GM21723 (cell line): ENCODE data around the gene FAM237A.
A peak's percentile ranks its signal among the peaks of the same experiment; 100 is the strongest.

Source experiments
- ATAC-seq: cut with Tn5 transposase; IDR thresholded peaks from one replicate; pipeline ENCODE4 v1.9.1; 2021; ENCODE audit warnings: mild to moderate bottlenecking, moderate library complexity; ENCODE audit not compliant: unreplicated experiment

Gene FAM237A

DNA sequence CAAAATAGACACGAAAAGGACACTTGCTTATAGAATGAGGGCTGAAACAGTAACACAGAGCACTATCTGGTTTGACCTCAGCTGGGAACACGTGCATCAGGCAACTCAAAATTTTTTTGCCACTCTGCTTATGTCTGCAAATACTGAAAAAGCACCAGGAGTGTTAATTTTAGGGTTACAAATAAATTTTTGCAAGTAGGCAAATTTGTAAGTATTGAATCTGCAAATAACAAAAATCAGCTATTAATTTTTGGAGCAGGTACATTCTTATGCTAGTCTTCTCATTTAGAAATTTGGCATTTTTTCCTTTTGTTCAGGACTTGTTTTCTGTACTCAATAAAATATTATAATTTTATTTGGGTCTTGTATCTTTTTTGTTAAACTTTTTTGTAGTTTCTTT, 46.2 kb downstream of the FAM237A start:
- no peak for ATAC-seq

GRCh38 chr2:206688990-206689389, 46.7 kb downstream of the FAM237A start:
- ATAC-seq, result no peak

GRCh38 chr2:206692971-206693370, 50.7 kb downstream of the FAM237A start:
- no peak for ATAC-seq

DNA sequence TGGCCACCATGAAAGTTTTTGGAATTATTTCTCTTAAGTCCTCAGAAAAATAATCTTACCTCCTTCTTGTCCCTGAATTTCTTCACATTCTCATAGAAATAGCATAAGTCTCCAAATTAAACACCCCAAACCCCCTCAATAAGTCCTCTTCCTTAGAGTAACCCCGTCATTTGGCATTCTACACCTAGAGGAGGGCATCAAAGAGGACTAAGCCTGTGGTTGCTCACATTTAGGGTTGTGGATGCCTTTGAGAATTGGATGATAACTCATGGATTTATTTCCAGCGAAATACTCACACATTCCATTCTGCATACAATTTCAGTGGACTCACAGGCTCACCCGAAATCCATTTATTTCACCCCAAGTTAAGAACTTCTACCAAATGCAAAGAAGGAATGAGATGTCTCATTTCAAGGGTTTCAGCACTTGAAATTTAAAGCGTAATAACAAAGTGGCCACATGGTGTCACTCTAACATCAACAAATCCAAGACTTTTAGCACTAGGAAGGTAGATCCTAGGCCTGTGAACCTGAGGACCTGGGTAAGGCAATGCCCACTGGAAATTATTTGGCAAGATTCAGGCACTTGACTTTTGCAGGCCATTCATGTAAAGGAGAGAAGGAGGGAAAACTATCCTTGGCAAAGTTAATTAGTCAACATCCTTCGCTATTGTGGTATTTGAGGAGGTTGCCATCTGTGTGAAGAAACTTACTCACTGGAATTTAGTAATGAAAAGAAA, 51.3 kb downstream of the FAM237A start:
- ATAC-seq, result peak; percentile 79

- ATAC-seq, result no peak
Observed at GRCh38 chr2:206696910-206697309, 54.6 kb downstream of the FAM237A start.

DNA sequence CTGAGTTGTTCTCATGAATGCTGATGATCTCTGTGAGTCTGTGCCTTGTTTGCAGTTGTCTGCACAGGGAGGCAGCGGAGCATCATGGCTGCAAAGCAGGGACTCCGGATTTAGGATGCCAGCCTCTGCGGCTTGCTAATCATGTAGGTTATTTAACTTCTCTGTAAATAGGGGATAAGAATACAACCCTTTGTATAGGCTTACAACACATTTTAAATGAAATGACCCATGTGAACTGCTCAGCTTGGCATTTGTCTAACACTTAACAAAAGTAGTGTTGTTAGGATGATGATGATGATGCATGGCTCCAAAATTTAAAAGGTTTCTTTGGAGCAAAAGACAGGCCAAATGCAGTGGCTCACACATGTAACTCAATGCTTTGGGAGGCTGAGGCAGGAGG, 56.5 kb downstream of the FAM237A start:
- no peak for ATAC-seq
